ENCODE measurements around the gene ARHGEF19. TPM values are rescaled to one million over a fixed set of nuclear protein-coding genes. Genes with fewer than 3 reads are reported as not detected.

The ARHGEF19 gene
- 10.9 and 12.8 TPM in 2 replicates for polyA plus RNA-seq (2013)

DNA sequence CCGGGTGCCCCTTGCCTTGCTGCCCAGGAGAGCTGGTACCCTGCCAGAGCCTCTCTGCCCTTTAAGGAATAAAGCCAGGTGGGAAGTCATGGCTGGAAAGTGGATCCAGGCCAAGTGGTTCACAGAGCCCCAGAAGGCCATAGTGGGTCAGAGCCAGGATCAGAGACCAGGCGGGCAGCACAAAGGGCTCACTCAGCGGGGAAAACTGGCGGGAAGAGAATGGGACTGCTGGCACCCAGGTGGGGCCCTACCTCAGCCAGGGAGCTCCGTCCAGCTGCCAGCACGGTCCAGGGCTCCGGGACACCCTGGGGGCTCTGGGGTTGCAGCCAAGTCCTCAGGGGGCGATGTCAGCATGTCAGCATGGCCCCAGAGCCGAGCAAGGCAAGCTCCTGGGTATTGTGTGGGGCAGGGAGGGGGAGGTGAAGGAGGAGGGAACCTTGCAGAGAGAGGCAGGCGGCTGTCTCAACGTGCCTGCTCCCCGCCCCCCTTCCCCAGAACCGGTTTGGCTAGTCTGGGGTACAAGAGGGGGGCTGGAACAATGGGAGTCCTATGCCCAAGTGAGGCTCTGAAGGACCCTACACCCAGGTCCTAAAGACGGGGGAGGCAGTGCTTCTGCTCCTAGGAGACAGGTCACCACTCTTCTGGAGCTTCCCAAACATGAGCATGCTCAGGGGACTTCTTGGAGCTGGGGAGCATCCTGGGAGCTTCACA is at the start of gene ARHGEF19:
Gene ARHGEF19 (minus strand): TSS at position 402 of the 711 bp plus-strand sequence. CDS start 3,598 bp downstream, outside the sequence.
- DNase-seq: no peak
- peaks cover 28 to 33% of the 10 kb centered on the region in 2 experiments for H3K4me1 ChIP-seq (ENCODE audit: control insufficient read depth in 1 of 2, insufficient read depth in 2 of 2, low read length in 2 of 2)
- no CpG with 5 or more reads among the region's 14 CpGs for WGBS (ENCODE audit: extremely low coverage, insufficient coverage, insufficient read length)
- no peak within 1 kb of the TSS for H3K23ac ChIP-seq (ENCODE audit: low read length)
- H3K14ac ChIP-seq (ENCODE audit: low read length): peak within 1 kb of the TSS; percentile 63
- peak within 1 kb of the TSS; percentile 68 for H2AFZ ChIP-seq (ENCODE audit: insufficient read depth, low read length, poor library complexity)
- H3K9ac ChIP-seq (ENCODE audit: low read length): peak within 1 kb of the TSS; percentile 64
- peak within 1 kb of the TSS; percentile 94 for H4K91ac ChIP-seq (ENCODE audit: low read depth, low read length)
- peak within 1 kb of the TSS; percentile 45 for H2BK5ac ChIP-seq (ENCODE audit: low read depth, low read length, poor library complexity)
- H3K27ac ChIP-seq (ENCODE audit: low read depth, low read length): peak within 1 kb of the TSS; percentile 28
- peak within 1 kb of the TSS; percentile 26 for H3K4ac ChIP-seq (ENCODE audit: low read depth, low read length)
- H3K18ac ChIP-seq (ENCODE audit: low read length): peak within 1 kb of the TSS; percentile 89
- peak within 1 kb of the TSS; percentile 72 for H4K8ac ChIP-seq (ENCODE audit: low read depth, low read length)
- H2AK5ac ChIP-seq (ENCODE audit: low read length): peak within 1 kb of the TSS; percentile 75
- peaks cover 4% of the 10 kb centered on the region for H3K79me2 ChIP-seq (ENCODE audit: control insufficient read depth, insufficient read depth, low read length, poor library complexity)
- H2BK120ac ChIP-seq (ENCODE audit: insufficient read depth, low read length, poor library complexity): peak within 1 kb of the TSS; percentile 72
- H3K79me1 ChIP-seq (ENCODE audit: low read length): peaks cover 14% of the 10 kb centered on the region
- peak within 1 kb of the TSS; percentile 58 for H3K4me3 ChIP-seq (ENCODE audit: low read depth, low read length)
- H3K9me3 ChIP-seq (ENCODE audit: insufficient read depth, low read depth, low read length): peaks cover 1% of the 10 kb centered on the region
- peak within 1 kb of the TSS; percentile 37 for H2BK12ac ChIP-seq (ENCODE audit: low read length)
- no peaks in the 10 kb centered on the region for H3K36me3 ChIP-seq (ENCODE audit: control insufficient read depth in 1 of 2, insufficient read depth in 2 of 2, low read length in 2 of 2)
- H3K4me2 ChIP-seq (ENCODE audit: low read length): peak within 1 kb of the TSS; percentile 67
- no peaks in the 10 kb centered on the region for H3K27me3 ChIP-seq (ENCODE audit: insufficient read depth, low read length)
- H4K12ac ChIP-seq (ENCODE audit: low read depth, low read length): peak within 1 kb of the TSS; percentile 75

DNA sequence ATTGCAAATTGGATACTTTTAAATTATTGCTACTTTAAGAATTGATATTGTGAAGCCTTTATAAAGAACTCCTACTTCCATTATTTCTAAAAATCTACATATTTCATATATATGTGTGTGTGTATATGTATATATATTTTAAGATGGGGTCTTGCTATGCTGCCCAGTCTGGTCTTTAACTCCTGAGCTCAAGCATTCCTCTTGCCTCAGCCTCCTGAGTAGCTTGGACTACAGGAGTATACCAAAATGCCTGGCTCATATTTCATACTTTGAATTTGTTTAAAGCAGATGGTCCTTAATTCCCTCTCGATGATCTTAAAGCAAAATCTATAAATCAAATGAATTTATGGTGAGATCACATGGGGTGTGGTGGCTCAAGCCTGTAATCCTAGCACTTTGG is 49.6 kb upstream of the ARHGEF19 start:
- no peak overlapping the region for H4K8ac ChIP-seq (ENCODE audit: low read depth, low read length)
- no peak overlapping the region for H4K12ac ChIP-seq (ENCODE audit: low read depth, low read length)
- H3K4ac ChIP-seq (ENCODE audit: low read depth, low read length): no peak overlapping the region
- H3K9ac ChIP-seq (ENCODE audit: low read length): no peak overlapping the region
- H3K4me3 ChIP-seq (ENCODE audit: low read depth, low read length): no peak overlapping the region
- H3K9me3 ChIP-seq (ENCODE audit: insufficient read depth, low read depth, low read length): no peaks in the 10 kb centered on the region
- no peak overlapping the region for H3K27ac ChIP-seq (ENCODE audit: low read depth, low read length)
- no peaks in the 10 kb centered on the region for H3K79me2 ChIP-seq (ENCODE audit: control insufficient read depth, insufficient read depth, low read length, poor library complexity)
- H3K14ac ChIP-seq (ENCODE audit: low read length): no peak overlapping the region
- DNase-seq: no peak
- no peaks in the 10 kb centered on the region for H3K27me3 ChIP-seq (ENCODE audit: insufficient read depth, low read length)
- no peak overlapping the region for H2BK5ac ChIP-seq (ENCODE audit: low read depth, low read length, poor library complexity)
- no peak overlapping the region for H3K23ac ChIP-seq (ENCODE audit: low read length)
- no CpG with 5 or more reads among the region's 1 CpG for WGBS (ENCODE audit: extremely low coverage, insufficient coverage, insufficient read length)
- no peak overlapping the region for H2BK120ac ChIP-seq (ENCODE audit: insufficient read depth, low read length, poor library complexity)
- no peak overlapping the region for H3K4me2 ChIP-seq (ENCODE audit: low read length)
- H4K91ac ChIP-seq (ENCODE audit: low read depth, low read length): no peak overlapping the region
- H2BK12ac ChIP-seq (ENCODE audit: low read length): no peak overlapping the region
- no peak overlapping the region for H2AK5ac ChIP-seq (ENCODE audit: low read length)
- H3K4me1 ChIP-seq (ENCODE audit: control insufficient read depth in 1 of 2, insufficient read depth in 2 of 2, low read length in 2 of 2): peaks cover 0 to 3% of the 10 kb centered on the region in 2 experiments
- H3K79me1 ChIP-seq (ENCODE audit: low read length): peaks cover 3% of the 10 kb centered on the region
- no peak overlapping the region for H2AFZ ChIP-seq (ENCODE audit: insufficient read depth, low read length, poor library complexity)
- no peak overlapping the region for H3K18ac ChIP-seq (ENCODE audit: low read length)
- no peaks in the 10 kb centered on the region for H3K36me3 ChIP-seq (ENCODE audit: control insufficient read depth in 1 of 2, insufficient read depth in 2 of 2, low read length in 2 of 2)

DNA sequence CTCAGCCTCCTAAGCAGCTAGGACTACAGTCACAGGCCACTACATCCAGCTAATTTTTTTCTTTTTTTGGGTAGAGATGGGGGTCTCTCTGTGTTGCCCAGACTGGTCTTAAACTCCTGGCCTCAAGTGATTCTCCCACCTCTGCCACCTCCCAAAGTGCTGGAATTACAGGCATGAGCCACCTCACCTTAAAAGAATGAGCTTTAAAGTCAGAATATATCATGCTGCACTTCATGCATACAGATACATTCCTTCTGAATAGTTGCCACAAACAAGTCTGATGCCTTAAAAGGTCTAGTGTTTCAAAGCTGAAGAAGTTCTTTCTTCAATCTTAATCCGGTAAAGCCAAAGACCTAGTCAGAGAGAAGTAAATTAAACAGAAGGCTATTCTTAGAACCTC is 48.4 kb upstream of the ARHGEF19 start:
- DNase-seq: peak; percentile 7 to 72
- no peak overlapping the region for H3K4ac ChIP-seq (ENCODE audit: low read depth, low read length)
- H3K79me1 ChIP-seq (ENCODE audit: low read length): peaks cover 3% of the 10 kb centered on the region
- H3K14ac ChIP-seq (ENCODE audit: low read length): no peak overlapping the region
- H3K36me3 ChIP-seq (ENCODE audit: control insufficient read depth in 1 of 2, insufficient read depth in 2 of 2, low read length in 2 of 2): no peaks in the 10 kb centered on the region
- no peaks in the 10 kb centered on the region for H3K79me2 ChIP-seq (ENCODE audit: control insufficient read depth, insufficient read depth, low read length, poor library complexity)
- no peak overlapping the region for H2BK120ac ChIP-seq (ENCODE audit: insufficient read depth, low read length, poor library complexity)
- H2AK5ac ChIP-seq (ENCODE audit: low read length): no peak overlapping the region
- no peak overlapping the region for H2BK5ac ChIP-seq (ENCODE audit: low read depth, low read length, poor library complexity)
- H2AFZ ChIP-seq (ENCODE audit: insufficient read depth, low read length, poor library complexity): no peak overlapping the region
- no peak overlapping the region for H3K23ac ChIP-seq (ENCODE audit: low read length)
- peak overlapping the region; percentile 49 for H3K27ac ChIP-seq (ENCODE audit: low read depth, low read length)
- H3K27me3 ChIP-seq (ENCODE audit: insufficient read depth, low read length): no peaks in the 10 kb centered on the region
- peak overlapping the region; percentile 68 for H3K18ac ChIP-seq (ENCODE audit: low read length)
- H3K4me3 ChIP-seq (ENCODE audit: low read depth, low read length): no peak overlapping the region
- no peaks in the 10 kb centered on the region for H3K9me3 ChIP-seq (ENCODE audit: insufficient read depth, low read depth, low read length)
- H4K8ac ChIP-seq (ENCODE audit: low read depth, low read length): no peak overlapping the region
- no peak overlapping the region for H4K12ac ChIP-seq (ENCODE audit: low read depth, low read length)
- H3K9ac ChIP-seq (ENCODE audit: low read length): no peak overlapping the region
- H3K4me2 ChIP-seq (ENCODE audit: low read length): no peak overlapping the region
- peak overlapping the region; percentile 79 for H2BK12ac ChIP-seq (ENCODE audit: low read length)
- peak overlapping the region; percentile 71 for H4K91ac ChIP-seq (ENCODE audit: low read depth, low read length)
- H3K4me1 ChIP-seq (ENCODE audit: control insufficient read depth in 1 of 2, insufficient read depth in 2 of 2, low read length in 2 of 2): peaks cover 0 to 3% of the 10 kb centered on the region in 2 experiments
- no CpG with 5 or more reads among the region's 1 CpG for WGBS (ENCODE audit: extremely low coverage, insufficient coverage, insufficient read length)

DNA sequence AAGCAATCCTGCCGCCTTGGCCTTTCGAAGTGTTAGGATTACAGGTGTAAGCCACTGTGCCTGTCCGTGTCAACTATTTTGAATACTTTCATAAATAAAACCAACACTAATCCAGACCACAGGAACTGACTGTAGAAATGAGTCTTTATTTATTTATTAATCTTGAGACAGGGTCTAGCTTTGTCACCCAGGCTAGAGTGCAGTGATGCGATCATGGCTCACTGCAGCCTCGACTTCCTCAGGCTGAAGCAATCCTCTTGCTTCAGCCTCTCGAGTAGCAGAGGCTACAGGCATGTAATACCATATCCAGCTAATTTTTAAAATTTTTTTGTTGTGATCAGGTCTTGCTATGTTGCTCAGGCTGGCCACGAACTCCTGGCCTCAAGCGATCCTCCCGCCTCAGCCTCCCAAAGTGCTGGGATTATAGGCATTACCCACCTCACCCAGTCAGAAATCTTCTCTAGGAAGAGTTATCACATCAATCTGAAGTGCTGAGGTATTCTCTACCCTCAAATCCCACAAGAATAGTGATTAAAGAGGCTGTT is 46.2 kb upstream of the ARHGEF19 start:
- peak; percentile 61 to 77 for DNase-seq
- Histone ChIP-seq H3K14ac (ENCODE audit: low read length) (no peak overlapping the region), H3K79me2 (ENCODE audit: control insufficient read depth, insufficient read depth, low read length, poor library complexity) (no peaks in the 10 kb centered on the region), H2AK5ac (ENCODE audit: low read length) (no peak overlapping the region), H2BK120ac (ENCODE audit: insufficient read depth, low read length, poor library complexity) (no peak overlapping the region), H3K27ac (ENCODE audit: low read depth, low read length) (no peak overlapping the region), H3K4me1 (ENCODE audit: control insufficient read depth in 1 of 2, insufficient read depth in 2 of 2, low read length in 2 of 2) (peaks cover 0 to 3% of the 10 kb centered on the region in 2 experiments), H3K36me3 (ENCODE audit: control insufficient read depth in 1 of 2, insufficient read depth in 2 of 2, low read length in 2 of 2) (peaks cover 7 to 10% of the 10 kb centered on the region in 2 experiments), H3K27me3 (ENCODE audit: insufficient read depth, low read length) (no peaks in the 10 kb centered on the region), H2BK12ac (ENCODE audit: low read length) (no peak overlapping the region), H3K9me3 (ENCODE audit: insufficient read depth, low read depth, low read length) (no peaks in the 10 kb centered on the region), H3K79me1 (ENCODE audit: low read length) (peaks cover 3% of the 10 kb centered on the region), H3K4ac (ENCODE audit: low read depth, low read length) (no peak overlapping the region), H4K91ac (ENCODE audit: low read depth, low read length) (no peak overlapping the region), H4K12ac (ENCODE audit: low read depth, low read length) (no peak overlapping the region), H2BK5ac (ENCODE audit: low read depth, low read length, poor library complexity) (no peak overlapping the region), H3K9ac (ENCODE audit: low read length) (no peak overlapping the region), H3K23ac (ENCODE audit: low read length) (no peak overlapping the region), H3K4me2 (ENCODE audit: low read length) (no peak overlapping the region), H3K4me3 (ENCODE audit: low read depth, low read length) (no peak overlapping the region), H4K8ac (ENCODE audit: low read depth, low read length) (no peak overlapping the region), H2AFZ (ENCODE audit: insufficient read depth, low read length, poor library complexity) (no peak overlapping the region), H3K18ac (ENCODE audit: low read length) (no peak overlapping the region)
- no CpG with 5 or more reads among the region's 9 CpGs for WGBS (ENCODE audit: extremely low coverage, insufficient coverage, insufficient read length)

All from trophoblast cell (in vitro differentiated cells and primary cell).